Activated effector memory CD4-positive, alpha-beta T cell treated with Interleukin-2 at 50 U/mL for 16 hours (primary cell): ENCODE data around the gene NAALADL2.

ENCODE experiments used
- DNase-seq: peaks from one replicate; pipeline ENCODE4 v3.0.0-alpha.2; 2020

NAALADL2 gene

GRCh38 chr3:174859114-174859735, at the start of gene NAALADL2:
Gene NAALADL2 (plus strand): TSS chr3:174859334.
- no peak for DNase-seq

GRCh38 chr3:174810254-174810653, 48.9 kb upstream of the NAALADL2 start:
- DNase-seq = no peak

GRCh38 chr3:174812172-174812862, 46.8 kb upstream of the NAALADL2 start:
- DNase-seq = no peak

GRCh38 chr3:174815750-174816149, 43.4 kb upstream of the NAALADL2 start:
- DNase-seq = no peak

- no peak for DNase-seq
These were observed 38.2 kb upstream of the NAALADL2 start for GRCh38 chr3:174820885-174821284.

- no peak for DNase-seq
These were observed 37.7 kb upstream of the NAALADL2 start for GRCh38 chr3:174821477-174821876.

GRCh38 chr3:174822320-174822719, 36.8 kb upstream of the NAALADL2 start:
- no peak for DNase-seq

GRCh38 chr3:174826069-174826468, 33.1 kb upstream of the NAALADL2 start:
- no peak for DNase-seq

GRCh38 chr3:174844746-174845145, 14.4 kb upstream of the NAALADL2 start:
- no peak for DNase-seq

- DNase-seq = no peak
These were observed 13.1 kb upstream of the NAALADL2 start for GRCh38 chr3:174846055-174846454.

GRCh38 chr3:174854987-174855386, 4.1 kb upstream of the NAALADL2 start:
- no peak for DNase-seq

GRCh38 chr3:174857301-174857700, 1.8 kb upstream of the NAALADL2 start:
- no peak for DNase-seq

- no peak for DNase-seq
These were observed 781 bp upstream of the NAALADL2 start for GRCh38 chr3:174858353-174858752.

- DNase-seq = no peak
These were observed 622 bp downstream of the NAALADL2 start for GRCh38 chr3:174859756-174860155.

- no peak for DNase-seq
These were observed 3.0 kb downstream of the NAALADL2 start for GRCh38 chr3:174862101-174862500.

- no peak for DNase-seq
These were observed 3.5 kb downstream of the NAALADL2 start for GRCh38 chr3:174862666-174863065.

- no peak for DNase-seq
These were observed 4.4 kb downstream of the NAALADL2 start for GRCh38 chr3:174863488-174863887.

- DNase-seq = no peak
These were observed 10.3 kb downstream of the NAALADL2 start for GRCh38 chr3:174869448-174869847.

GRCh38 chr3:174873832-174874657, 14.9 kb downstream of the NAALADL2 start:
- DNase-seq = no peak

GRCh38 chr3:174882789-174883188, 23.7 kb downstream of the NAALADL2 start:
- no peak for DNase-seq

- no peak for DNase-seq
These were observed 24.9 kb downstream of the NAALADL2 start for GRCh38 chr3:174883881-174884675.

GRCh38 chr3:174884776-174885568, 25.8 kb downstream of the NAALADL2 start:
- DNase-seq = no peak
